T-helper 2 cell treated with Interferon-gamma antibody and Interleukin-4, amounts not matched to agents 100 ng/mL and 5 ng/mL, for 36 hours (primary cell): ENCODE results near the gene SYK. TPM values are rescaled to one million over a fixed set of nuclear protein-coding genes. Genes with fewer than 3 reads are reported as not detected.

Experiments used
- intact Hi-C: fragments of 100-400 bp; cut with micrococcal nuclease; formaldehyde crosslinking; loops from one replicate; pipeline ENCODE4 v1.15.1; 2023
- total RNA-seq: library from RNA; stranded (reverse); gene quantifications from 2 replicates; pipeline ENCODE4 v1.2.3, GENCODE V29; 2022

SYK gene
- total RNA-seq, 1 donor from 2014 or later: 0.45 TPM

DNA sequence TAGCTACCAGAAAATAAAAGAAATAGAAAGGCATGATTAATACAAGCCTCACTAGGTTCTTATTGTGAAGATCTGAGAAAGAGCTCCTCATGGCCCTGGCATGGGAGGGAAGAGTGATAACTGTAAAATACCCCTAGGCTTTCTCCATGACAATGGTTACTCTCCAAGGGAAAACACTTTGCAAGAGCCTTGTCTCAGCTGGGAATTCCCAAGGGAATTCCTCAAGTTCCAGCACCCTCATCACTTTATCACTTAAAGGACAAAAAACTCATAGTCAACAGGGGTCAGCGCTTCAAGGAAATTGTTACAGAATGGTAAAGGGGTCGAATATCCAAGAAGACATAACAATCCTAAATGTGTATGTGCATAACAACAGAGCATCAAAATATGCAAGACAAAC, 21.2 kb downstream of the SYK start:
- intact Hi-C loops: no loop called here

DNA sequence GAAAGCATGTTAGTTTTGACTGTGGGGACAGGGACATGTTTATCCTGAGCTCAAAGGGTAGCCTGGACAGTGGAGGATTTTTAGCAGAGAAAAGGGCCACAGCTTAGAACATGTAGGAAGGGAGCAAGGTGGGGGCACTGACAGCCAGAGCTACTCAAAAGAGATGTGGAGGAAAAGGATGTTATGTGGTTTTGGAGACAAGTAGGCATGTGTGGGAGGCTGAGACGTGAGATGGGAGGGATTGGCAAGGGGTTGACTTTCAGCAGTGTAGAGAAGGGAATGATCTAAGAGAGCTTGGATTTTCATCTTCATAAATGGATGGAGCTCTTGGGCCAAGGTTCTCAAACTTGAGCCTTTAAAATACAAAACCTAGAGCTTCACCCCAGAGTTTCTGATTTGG, 24.0 kb downstream of the SYK start:
- intact Hi-C loops: no loop called here

GRCh38 chr9:90826326-90827020, 24.9 kb downstream of the SYK start:
- intact Hi-C loops: no loop called here

DNA sequence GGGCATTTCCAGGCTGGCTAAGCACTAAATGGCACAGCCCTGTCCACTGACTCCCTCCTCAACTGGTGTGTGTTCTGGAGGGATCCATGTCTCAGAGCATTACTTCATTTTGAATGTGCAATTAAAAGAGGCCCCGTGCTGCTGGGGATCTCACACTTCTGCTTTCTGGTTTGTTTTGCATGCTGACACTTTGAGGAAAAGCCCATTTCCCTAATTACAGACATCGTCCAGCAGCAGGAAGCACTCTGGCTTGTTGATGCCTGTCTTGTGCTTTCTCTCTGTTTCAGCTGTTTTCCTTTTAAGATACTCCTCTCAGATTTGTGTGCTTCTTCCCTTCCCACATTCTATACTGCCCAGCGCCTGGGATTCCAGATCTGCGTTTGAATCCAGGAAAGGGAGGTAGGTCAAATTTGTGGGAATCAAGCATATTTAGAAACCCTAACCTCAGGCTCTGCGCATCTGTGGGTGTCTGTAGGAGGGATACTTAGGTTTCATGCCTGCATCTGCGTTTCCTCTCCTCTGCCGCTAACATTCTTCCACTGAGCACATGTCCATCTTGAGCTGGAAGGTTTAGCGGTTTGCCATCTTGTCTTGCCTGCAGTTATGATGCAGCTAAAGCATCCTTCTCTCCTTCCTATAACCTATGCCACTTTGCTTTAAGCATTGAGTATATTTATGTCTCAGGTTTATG, 25.7 kb downstream of the SYK start:
- intact Hi-C loops: no loop called here

DNA sequence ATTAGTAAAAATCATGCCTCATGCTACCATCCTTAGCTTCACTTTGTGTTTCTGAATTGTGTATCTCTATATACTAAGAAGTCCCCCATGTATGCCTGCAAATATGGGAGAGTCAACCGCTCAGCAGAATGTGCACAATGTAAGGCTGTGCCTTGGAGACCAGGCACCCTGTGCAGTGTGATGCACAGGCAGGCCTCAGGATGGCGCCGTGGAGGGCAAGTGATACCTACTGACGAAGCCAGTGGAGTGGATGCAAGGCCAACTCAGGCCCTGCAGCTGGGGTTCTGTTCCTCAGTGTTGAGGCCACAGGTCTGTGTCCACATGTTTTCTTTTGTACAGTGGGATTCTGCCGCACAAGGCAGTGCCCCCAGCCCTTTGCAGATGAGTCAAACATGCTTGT, 28.4 kb downstream of the SYK start:
- intact Hi-C loops: no loop called here

DNA sequence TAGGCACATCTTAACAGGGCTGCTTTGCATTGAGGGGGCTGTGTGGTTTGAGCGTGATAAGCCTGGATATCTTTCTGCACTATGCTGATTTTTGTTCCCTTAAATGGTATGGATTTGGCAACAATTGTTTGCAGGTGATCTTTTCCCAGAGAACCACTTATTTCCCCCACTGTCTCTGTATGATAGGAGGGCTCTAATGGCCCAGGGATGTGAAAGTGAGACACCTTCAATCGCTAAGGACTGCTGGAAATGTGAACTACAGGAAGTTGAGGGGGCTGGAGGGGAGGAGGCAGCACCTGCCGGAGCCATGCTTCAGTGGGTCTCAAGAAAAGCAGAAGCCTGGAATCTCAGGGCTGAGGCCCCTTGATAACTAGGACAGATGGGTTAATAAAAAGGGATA, 29.4 kb downstream of the SYK start:
- intact Hi-C loops: no loop called here

GRCh38 chr9:90832261-90832660, 30.6 kb downstream of the SYK start:
- intact Hi-C loops: no loop called here

DNA sequence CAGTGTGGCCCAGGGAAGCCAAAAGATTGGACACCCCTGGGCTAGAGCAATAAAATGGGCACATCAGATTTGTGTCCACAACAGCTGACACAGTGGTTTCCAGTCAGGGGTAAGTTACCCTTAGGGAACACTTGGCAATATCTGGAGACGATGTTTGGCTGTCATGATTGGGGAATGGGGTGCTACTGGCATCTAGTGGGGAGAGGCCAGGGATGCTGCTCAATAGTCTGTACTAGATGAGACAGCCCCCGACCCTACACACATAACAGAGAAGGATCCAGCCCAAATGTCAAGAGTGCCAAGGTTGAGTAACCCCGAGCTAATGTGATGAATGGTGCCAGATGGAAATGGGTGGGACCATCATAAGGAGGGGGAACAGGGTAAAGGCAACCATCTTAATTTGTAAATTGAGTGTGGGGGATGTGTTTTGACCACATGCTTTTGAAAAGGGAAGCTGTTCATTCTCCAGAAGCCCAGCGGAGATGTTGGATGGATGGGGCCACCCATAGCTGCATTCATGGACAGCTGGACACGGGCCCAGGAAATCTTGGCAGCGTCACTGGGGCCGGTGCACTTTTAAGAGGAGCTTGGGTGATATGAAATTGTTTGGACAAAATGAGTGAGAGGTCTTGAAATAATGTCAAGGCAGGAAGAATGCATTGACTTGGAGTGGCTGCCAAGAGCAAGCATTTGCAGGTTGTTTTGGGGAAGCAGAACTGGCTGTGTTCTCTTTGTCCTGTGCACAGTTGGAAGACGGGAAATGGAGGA, 33.4 kb downstream of the SYK start:
- intact Hi-C loops: no loop called here

- intact Hi-C loops: no loop called here
Observed at GRCh38 chr9:90836411-90837080, 34.9 kb downstream of the SYK start.

GRCh38 chr9:90838098-90838497, 36.5 kb downstream of the SYK start:
- intact Hi-C loops: no loop called here

- intact Hi-C loops: no loop called here
Observed at GRCh38 chr9:90838581-90839154, 37.0 kb downstream of the SYK start.

- intact Hi-C loops: no loop called here
Observed at GRCh38 chr9:90839183-90839728, 37.6 kb downstream of the SYK start.

DNA sequence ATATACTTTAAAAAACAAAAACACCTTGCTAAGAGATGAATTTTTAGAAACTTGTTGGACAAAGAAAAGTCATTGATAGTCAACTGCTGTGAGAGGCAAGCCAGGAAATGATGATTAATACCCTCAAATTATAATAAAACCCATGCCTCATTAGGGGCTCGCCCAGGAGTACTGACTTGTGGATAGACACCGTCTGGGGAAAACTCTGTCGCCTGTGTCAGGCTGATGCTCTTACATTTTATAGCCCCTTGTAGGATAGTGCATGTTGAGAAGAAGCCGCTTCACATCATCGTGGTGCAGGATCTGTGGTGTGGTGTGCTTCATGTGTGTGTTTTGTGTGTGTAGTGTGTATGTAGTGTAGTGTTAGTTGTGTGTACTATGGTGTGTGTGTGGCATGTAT, 39.1 kb downstream of the SYK start:
- intact Hi-C loops: no loop called here

DNA sequence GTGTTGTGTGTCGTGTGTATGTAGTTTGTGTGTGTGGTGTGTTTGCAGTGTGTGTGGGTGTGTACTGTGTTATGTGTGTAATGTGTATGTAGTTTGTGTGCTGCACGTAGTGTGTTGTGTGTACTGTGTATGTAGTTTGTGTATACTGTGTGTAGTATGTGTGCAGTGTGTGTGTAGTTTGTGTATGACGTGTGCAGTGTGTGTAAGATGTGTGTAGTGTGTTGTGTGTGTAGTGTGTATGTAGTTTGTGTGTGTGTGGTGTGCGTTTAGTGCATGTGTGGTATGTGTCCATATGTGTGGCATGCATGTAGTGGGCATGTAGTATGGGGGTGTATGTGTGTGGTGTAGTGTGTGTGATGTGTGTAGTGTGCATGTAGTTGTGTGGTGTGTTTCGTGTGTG, 39.6 kb downstream of the SYK start:
- intact Hi-C loops: no loop called here

- intact Hi-C loops: no loop called here
Observed at GRCh38 chr9:90841615-90842014, 40.0 kb downstream of the SYK start.

GRCh38 chr9:90842176-90842777, 40.7 kb downstream of the SYK start:
- intact Hi-C loops: no loop called here

GRCh38 chr9:90842996-90843395, 41.4 kb downstream of the SYK start:
- intact Hi-C loops: no loop called here

GRCh38 chr9:90843525-90843924, 41.9 kb downstream of the SYK start:
- intact Hi-C loops: no loop called here

GRCh38 chr9:90844326-90844725, 42.7 kb downstream of the SYK start:
- intact Hi-C loops: no loop called here

DNA sequence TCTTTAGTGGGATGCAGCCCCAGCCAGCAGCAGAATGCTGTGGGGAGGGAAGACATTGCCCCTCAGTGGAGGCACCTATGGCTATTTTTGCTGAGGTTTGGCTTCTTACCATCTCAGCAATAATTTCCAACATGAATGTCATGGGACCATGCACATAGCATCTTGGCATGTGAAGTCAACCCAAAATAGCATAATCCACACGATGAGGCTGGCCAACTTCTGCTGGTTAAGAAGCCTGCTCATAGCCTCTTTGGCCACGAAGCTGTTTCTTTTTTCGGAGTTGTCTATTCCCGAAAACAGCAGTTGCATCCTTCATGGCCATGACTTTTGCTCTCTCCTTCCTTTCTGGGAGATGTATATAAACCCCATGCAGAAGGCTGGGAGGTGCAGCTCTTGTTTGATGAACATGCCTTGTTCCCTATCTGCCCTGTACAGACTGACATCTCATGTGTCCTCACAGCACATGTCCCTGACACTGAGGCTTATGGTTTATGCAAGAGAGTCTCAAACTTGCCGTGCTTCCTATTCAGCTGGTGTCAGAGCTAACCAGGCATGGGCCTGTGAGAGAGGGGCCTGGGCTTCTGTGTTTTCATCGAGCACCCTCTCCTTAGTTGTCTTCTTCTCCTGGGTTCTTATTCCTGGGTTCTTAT, 45.3 kb downstream of the SYK start:
- intact Hi-C loops: no loop called here
